ENCODE measurements around the gene MESP1. TPM values are rescaled to one million over a fixed set of nuclear protein-coding genes. Genes with fewer than 3 reads are reported as not detected.

The MESP1 gene
- total and polyA plus RNA-seq, 2 of the 8 experiments (the other 6 are each of a cell fraction or from before 2014, with no cell fraction given): 0.15 to 0.23 TPM

GRCh38 chr15:89723031-89723430 is 28.0 kb downstream of the MESP1 start (continued):
- no peak for TF ChIP-seq CHD7 (IDR thresholded peaks at IDR 0.05; ENCODE audit: insufficient replicate concordance, low read length)
- no peak for TF ChIP-seq GTF2F1 (IDR thresholded peaks at IDR 0.05; ENCODE audit: borderline replicate concordance, low read depth, low read length)
- no peak for TF ChIP-seq RNF2 (IDR thresholded peaks at IDR 0.05; ENCODE audit: borderline replicate concordance, low read depth, low read length, missing control alignments, poor library complexity, severe bottlenecking)
- no peak for TF ChIP-seq SIN3A (conservative IDR thresholded peaks at IDR 0.05 in 1 of 2, IDR thresholded peaks at IDR 0.05 in 1 of 2; ENCODE audit: low read depth in 1 of 2, low read length in 2 of 2)
- TF ChIP-seq NRF1 (IDR thresholded peaks at IDR 0.05; ENCODE audit: low read depth, low read length): no peak
- TF ChIP-seq TCF12 (IDR thresholded peaks at IDR 0.05; ENCODE audit: low read depth, low read length): no peak
